GM12878 (cell line): ENCODE data around the gene TKT. TPM values are rescaled to one million over a fixed set of nuclear protein-coding genes. Genes with fewer than 3 reads are reported as not detected.

Experiments
- ATAC-seq: fragments of 200-7000 bp; cut with Tn5 transposase; 3 replicates; pipeline ENCODE4 v1.9.1; 2020; ENCODE audit warnings: mild to moderate bottlenecking, moderate library complexity
- BruUV-seq: library from RNA; stranded (reverse); fragments of 400-500 nt; replicated peaks from 2 replicates; lab custom pipeline; 2021; lab: Mats Ljungman, UMichigan
- CTCF ChIA-PET: fragments of 300-600 bp; sonication (Branson Sonifier 250); formaldehyde crosslinking; extraction: SDS; loops from one replicate; lab custom pipeline; 2021; ENCODE audit warnings: inconsistent platforms; lab: Yijun Ruan, JAX
- POLR2A ChIA-PET: fragments of 350-600 bp; formaldehyde crosslinking; extraction: SDS; loops from one replicate; lab custom pipeline; 2021; ENCODE audit warnings: inconsistent platforms; lab: Charles Lee
- RAD21 ChIA-PET: fragments of 300-600 bp; sonication (Branson Sonifier 250); formaldehyde crosslinking; loops from one replicate; lab custom pipeline; 2023; ENCODE audit warnings: antibody characterized with exemption; ENCODE audit not compliant: unreplicated experiment; lab: Charles Lee
- SMC1A ChIA-PET: fragments of 300-600 bp; sonication (Branson Sonifier 250); formaldehyde crosslinking; loops from one replicate; lab custom pipeline; 2023; ENCODE audit not compliant: unreplicated experiment, uncharacterized antibody; lab: Charles Lee
- DNase-seq: peaks from one replicate; pipeline ENCODE4 v3.0.0-alpha.2; 2011; ENCODE audit warnings: low read depth, low spot score
- FAIRE-seq: peaks from 3 replicates; lab custom pipeline; 2011; peaks lifted over from hg19 to GRCh38; lab: Jason Lieb, UNC
- H2AFZ ChIP-seq: 2 replicates; pipeline ENCODE4 v1.6.0; 2011; ENCODE audit warnings: low read depth, low read length, control low read depth; ENCODE audit not compliant: control insufficient read depth
- H3K27ac ChIP-seq: 2 replicates; pipeline ENCODE4 v1.5.1; 2011; ENCODE audit warnings: control low read depth; ENCODE audit not compliant: control insufficient read depth, insufficient read depth
- H3K27me3 ChIP-seq, 2 experiments: replicated peaks in 1 of 2; 2 replicates each; pipeline versions ENCODE4 v1.6.0 to v1.6.1; 2011; ENCODE audit warnings: low read length in 1 of 2; ENCODE audit not compliant: control insufficient read depth in 2 of 2, insufficient read depth in 2 of 2
- H3K36me3 ChIP-seq, 2 experiments: 2 replicates each; pipeline ENCODE4 v1.5.1; 2011; ENCODE audit warnings: low read length in 1 of 2; ENCODE audit not compliant: control insufficient read depth in 2 of 2, insufficient read depth in 2 of 2
- H3K4me1 ChIP-seq: 2 replicates; pipeline ENCODE4 v1.6.1; 2011; ENCODE audit warnings: mild to moderate bottlenecking, low read length, moderate library complexity, mixed read lengths; ENCODE audit not compliant: control insufficient read depth, insufficient read depth
- H3K4me2 ChIP-seq: 2 replicates; pipeline ENCODE4 v1.6.0; 2011; ENCODE audit warnings: control low read depth; ENCODE audit not compliant: control insufficient read depth, insufficient read depth
- H3K4me3 ChIP-seq: fragments of 200-600 bp; sonication (generic); 2 replicates; pipeline ENCODE4 v1.5.1; 2016
- H3K79me2 ChIP-seq: 2 replicates; pipeline ENCODE4 v1.6.0; 2011; ENCODE audit warnings: low read length; ENCODE audit not compliant: control insufficient read depth, insufficient read depth
- H3K9ac ChIP-seq: 2 replicates; pipeline ENCODE4 v1.8.0; 2011; ENCODE audit warnings: low read length, control low read depth, mixed read lengths; ENCODE audit not compliant: control insufficient read depth, insufficient read depth
- H3K9me3 ChIP-seq: replicated peaks from 3 replicates; pipeline ENCODE4 v1.5.1; 2011; ENCODE audit warnings: mild to moderate bottlenecking, low read length; ENCODE audit not compliant: control insufficient read depth, insufficient read depth
- H4K20me1 ChIP-seq: 2 replicates; pipeline ENCODE4 v1.6.0; 2011; ENCODE audit not compliant: control insufficient read depth, insufficient read depth
- BRCA1 ChIP-seq: IDR thresholded peaks from 2 replicates; pipeline ENCODE4 v1.6.1; 2011; ENCODE audit warnings: low read depth, low read length, improper control_type of control experiment
- SIN3A ChIP-seq: IDR thresholded peaks from 2 replicates; pipeline ENCODE4 v1.6.1; 2012; ENCODE audit warnings: low read depth, low read length, improper control_type of control experiment
- WGBS: methylation state at CpG from one replicate; pipeline ENCODE4 v1.1.6; 2016; ENCODE audit warnings: low lambda C conversion rate; ENCODE audit not compliant: insufficient replicate concordance, insufficient coverage; ENCODE audit errors: missing lambda C conversion rate; 5-methylcytosine and 5-hydroxymethylcytosine counted together
- in situ Hi-C: fragments of 300-500 bp; cut with MboI; formaldehyde crosslinking; loops from 9 replicates; pipeline ENCODE4 v1.14.3; 2018; ENCODE audit warnings: mixed read lengths
- intact Hi-C: fragments of 100-400 bp; cut with micrococcal nuclease; formaldehyde crosslinking; loops from one replicate; pipeline ENCODE4 v1.14.2; 2022; ENCODE audit not compliant: unreplicated experiment
- polyA plus RNA-seq, 11 experiments: library from polyadenylated mRNA; depleted of rRNA in 4 of 11; unstranded in 6 of 11; stranded (reverse) in 5 of 11; fragments of >200 nt; fragmentation: Nextera tagmentation in 4 of 11; fragmentation: Illumina TruSeq in 1 of 11; extraction: Ambion mirVana in 4 of 11; extraction: Trizol in 1 of 11; gene quantifications; 1 replicate in 1 of 11; 2 replicates in 10 of 11; pipeline versions ENCODE4 v1.2.1 to v1.2.3, GENCODE V29; 2011 to 2016; ENCODE audit warnings: inconsistent platforms in 2 of 11, missing spikeins in 2 of 11, low read depth in 1 of 11
- total RNA-seq, 4 experiments: library from RNA; depleted of rRNA in 3 of 4; stranded (reverse); fragments of >200 nt in 3 of 4; fragmentation: Illumina TruSeq in 1 of 4; extraction: Trizol in 1 of 4; gene quantifications; 2 replicates each; pipeline versions ENCODE4 v1.2.1 to v1.2.3, GENCODE V29; 2013 to 2021
- TF ChIP-seq, protein P1 (sequence below): IDR thresholded peaks from 2 replicates; pipeline ENCODE4 v1.6.1; 2011; ENCODE audit warnings: low read depth, low read length, improper control_type of control experiment, borderline replicate concordance
- TF ChIP-seq, protein P2 (sequence below): fragments of 450-650 bp; formaldehyde crosslinking; IDR thresholded peaks from 2 replicates; pipeline ENCODE4 v1.4.0; 2020; ENCODE audit warnings: mild to moderate bottlenecking, moderate library complexity
- TF ChIP-seq, protein P3 (sequence below): IDR thresholded peaks from 2 replicates; pipeline ENCODE4 v1.6.1; 2012; ENCODE audit warnings: improper control_type of control experiment, low read depth, low read length; ENCODE audit not compliant: insufficient replicate concordance

Gene TKT
- total and polyA plus RNA-seq, 10 of the 15 experiments (the other 5 are each of a cell fraction or from before 2014, with no cell fraction given) = 56.4 to 385 (median 143) TPM

DNA sequence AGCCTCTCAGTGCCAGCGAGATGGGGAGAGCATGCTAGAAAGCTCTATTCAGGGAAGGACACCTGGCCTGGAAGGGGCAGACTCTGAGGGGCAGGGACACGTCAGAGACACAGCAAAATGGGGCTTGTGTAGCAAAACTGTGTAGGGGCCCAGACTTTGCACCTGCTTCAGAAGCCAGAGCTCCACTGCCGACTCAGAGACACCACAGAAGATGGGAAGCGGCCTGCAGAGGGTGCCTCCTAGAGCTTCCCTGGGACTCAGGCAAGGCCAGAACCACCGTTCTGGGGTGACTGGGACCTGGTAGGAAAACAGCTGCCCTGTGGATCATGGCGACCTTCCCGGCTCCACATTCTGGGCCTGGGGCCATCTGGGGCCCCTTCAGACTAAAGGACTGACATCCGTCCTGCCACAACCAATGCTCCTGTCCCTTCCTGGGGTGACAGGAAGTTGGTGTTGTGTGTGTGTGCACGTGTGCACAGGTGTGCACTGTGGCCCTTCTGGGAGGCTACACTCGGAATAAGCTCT lies 17.4 kb upstream of the TKT start:
- FAIRE-seq (no peak), ATAC-seq (no peak), DNase-seq (no peak)
- Histone ChIP-seq H3K4me3 (no peak overlapping the region), H3K27me3 (no peaks in the 10 kb centered on the region), H3K4me2 (no peak overlapping the region), H4K20me1 (no peaks in the 10 kb centered on the region), H3K27ac (no peak overlapping the region), H3K9ac (no peak overlapping the region), H3K4me1 (peaks cover 5% of the 10 kb centered on the region), H2AFZ (no peak overlapping the region), H3K9me3 (no peaks in the 10 kb centered on the region), H3K79me2 (no peaks in the 10 kb centered on the region), H3K36me3 (no peaks in the 10 kb centered on the region)
- in situ Hi-C loops = no loop called here
- ChIA-PET CTCF (no interaction called here), RAD21 (no interaction called here), POLR2A (interaction anchor here (0.5 to 0.9 kb wide), 4 partner anchors 11 to 148 kb away, joined by 3 to 6 read pairs (median 4); no protein-coding TSS in a partner anchor), SMC1A (interaction anchor here (1.4 kb wide), 1 partner anchor 11 kb away, joined by 4 read pairs; no protein-coding TSS in a partner anchor)
- 70% methylated on average over 10 of the region's 10 CpGs for WGBS
- intact Hi-C loops = no loop called here
- no TSS peak for BruUV-seq
- TF ChIP-seq, protein P1, sequence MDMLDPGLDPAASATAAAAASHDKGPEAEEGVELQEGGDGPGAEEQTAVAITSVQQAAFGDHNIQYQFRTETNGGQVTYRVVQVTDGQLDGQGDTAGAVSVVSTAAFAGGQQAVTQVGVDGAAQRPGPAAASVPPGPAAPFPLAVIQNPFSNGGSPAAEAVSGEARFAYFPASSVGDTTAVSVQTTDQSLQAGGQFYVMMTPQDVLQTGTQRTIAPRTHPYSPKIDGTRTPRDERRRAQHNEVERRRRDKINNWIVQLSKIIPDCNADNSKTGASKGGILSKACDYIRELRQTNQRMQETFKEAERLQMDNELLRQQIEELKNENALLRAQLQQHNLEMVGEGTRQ = no peak
- TF ChIP-seq BRCA1 (no peak), SIN3A (no peak)
- TF ChIP-seq, protein P2, sequence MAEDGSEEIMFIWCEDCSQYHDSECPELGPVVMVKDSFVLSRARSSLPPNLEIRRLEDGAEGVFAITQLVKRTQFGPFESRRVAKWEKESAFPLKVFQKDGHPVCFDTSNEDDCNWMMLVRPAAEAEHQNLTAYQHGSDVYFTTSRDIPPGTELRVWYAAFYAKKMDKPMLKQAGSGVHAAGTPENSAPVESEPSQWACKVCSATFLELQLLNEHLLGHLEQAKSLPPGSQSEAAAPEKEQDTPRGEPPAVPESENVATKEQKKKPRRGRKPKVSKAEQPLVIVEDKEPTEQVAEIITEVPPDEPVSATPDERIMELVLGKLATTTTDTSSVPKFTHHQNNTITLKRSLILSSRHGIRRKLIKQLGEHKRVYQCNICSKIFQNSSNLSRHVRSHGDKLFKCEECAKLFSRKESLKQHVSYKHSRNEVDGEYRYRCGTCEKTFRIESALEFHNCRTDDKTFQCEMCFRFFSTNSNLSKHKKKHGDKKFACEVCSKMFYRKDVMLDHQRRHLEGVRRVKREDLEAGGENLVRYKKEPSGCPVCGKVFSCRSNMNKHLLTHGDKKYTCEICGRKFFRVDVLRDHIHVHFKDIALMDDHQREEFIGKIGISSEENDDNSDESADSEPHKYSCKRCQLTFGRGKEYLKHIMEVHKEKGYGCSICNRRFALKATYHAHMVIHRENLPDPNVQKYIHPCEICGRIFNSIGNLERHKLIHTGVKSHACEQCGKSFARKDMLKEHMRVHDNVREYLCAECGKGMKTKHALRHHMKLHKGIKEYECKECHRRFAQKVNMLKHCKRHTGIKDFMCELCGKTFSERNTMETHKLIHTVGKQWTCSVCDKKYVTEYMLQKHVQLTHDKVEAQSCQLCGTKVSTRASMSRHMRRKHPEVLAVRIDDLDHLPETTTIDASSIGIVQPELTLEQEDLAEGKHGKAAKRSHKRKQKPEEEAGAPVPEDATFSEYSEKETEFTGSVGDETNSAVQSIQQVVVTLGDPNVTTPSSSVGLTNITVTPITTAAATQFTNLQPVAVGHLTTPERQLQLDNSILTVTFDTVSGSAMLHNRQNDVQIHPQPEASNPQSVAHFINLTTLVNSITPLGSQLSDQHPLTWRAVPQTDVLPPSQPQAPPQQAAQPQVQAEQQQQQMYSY (CRISPR knock-in tag) = no peak
- TF ChIP-seq, protein P3, sequence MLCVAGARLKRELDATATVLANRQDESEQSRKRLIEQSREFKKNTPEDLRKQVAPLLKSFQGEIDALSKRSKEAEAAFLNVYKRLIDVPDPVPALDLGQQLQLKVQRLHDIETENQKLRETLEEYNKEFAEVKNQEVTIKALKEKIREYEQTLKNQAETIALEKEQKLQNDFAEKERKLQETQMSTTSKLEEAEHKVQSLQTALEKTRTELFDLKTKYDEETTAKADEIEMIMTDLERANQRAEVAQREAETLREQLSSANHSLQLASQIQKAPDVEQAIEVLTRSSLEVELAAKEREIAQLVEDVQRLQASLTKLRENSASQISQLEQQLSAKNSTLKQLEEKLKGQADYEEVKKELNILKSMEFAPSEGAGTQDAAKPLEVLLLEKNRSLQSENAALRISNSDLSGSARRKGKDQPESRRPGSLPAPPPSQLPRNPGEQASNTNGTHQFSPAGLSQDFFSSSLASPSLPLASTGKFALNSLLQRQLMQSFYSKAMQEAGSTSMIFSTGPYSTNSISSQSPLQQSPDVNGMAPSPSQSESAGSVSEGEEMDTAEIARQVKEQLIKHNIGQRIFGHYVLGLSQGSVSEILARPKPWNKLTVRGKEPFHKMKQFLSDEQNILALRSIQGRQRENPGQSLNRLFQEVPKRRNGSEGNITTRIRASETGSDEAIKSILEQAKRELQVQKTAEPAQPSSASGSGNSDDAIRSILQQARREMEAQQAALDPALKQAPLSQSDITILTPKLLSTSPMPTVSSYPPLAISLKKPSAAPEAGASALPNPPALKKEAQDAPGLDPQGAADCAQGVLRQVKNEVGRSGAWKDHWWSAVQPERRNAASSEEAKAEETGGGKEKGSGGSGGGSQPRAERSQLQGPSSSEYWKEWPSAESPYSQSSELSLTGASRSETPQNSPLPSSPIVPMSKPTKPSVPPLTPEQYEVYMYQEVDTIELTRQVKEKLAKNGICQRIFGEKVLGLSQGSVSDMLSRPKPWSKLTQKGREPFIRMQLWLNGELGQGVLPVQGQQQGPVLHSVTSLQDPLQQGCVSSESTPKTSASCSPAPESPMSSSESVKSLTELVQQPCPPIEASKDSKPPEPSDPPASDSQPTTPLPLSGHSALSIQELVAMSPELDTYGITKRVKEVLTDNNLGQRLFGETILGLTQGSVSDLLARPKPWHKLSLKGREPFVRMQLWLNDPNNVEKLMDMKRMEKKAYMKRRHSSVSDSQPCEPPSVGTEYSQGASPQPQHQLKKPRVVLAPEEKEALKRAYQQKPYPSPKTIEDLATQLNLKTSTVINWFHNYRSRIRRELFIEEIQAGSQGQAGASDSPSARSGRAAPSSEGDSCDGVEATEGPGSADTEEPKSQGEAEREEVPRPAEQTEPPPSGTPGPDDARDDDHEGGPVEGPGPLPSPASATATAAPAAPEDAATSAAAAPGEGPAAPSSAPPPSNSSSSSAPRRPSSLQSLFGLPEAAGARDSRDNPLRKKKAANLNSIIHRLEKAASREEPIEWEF = no peak
